T-helper 22 cell (primary cell): ENCODE results near the gene PAFAH1B1.
"Not testable (repeated sequence)": the region's sequence is repeated elsewhere in the genome, so short reads cannot be mapped to it uniquely, and the experiment has no call there.

Experiments
- DNase-seq: peaks from one replicate; pipeline ENCODE4 v3.0.0-alpha.2; 2020; ENCODE audit warnings: low read depth

The PAFAH1B1 gene

GRCh38 chr17:2635675-2636074 lies 42.2 kb downstream of the PAFAH1B1 start:
- no peak for DNase-seq

GRCh38 chr17:2636169-2636930 lies 42.9 kb downstream of the PAFAH1B1 start:
- no peak for DNase-seq

- DNase-seq: no peak
Observed at GRCh38 chr17:2637422-2637821, 44.0 kb downstream of the PAFAH1B1 start.

GRCh38 chr17:2644971-2645370 lies 51.5 kb downstream of the PAFAH1B1 start:
- DNase-seq: no peak

- no peak for DNase-seq
Observed at GRCh38 chr17:2647957-2648356, 54.5 kb downstream of the PAFAH1B1 start.

- no peak for DNase-seq
Observed at GRCh38 chr17:2649191-2649590, 55.7 kb downstream of the PAFAH1B1 start.

GRCh38 chr17:2652911-2653310 lies 59.5 kb downstream of the PAFAH1B1 start:
- DNase-seq: not testable (repeated sequence)

- DNase-seq: no peak
Observed at GRCh38 chr17:2655546-2655945, 62.1 kb downstream of the PAFAH1B1 start.

GRCh38 chr17:2656283-2656682 lies 62.8 kb downstream of the PAFAH1B1 start:
- DNase-seq: no peak

- not testable (repeated sequence) for DNase-seq
Observed at GRCh38 chr17:2659337-2659736, 65.9 kb downstream of the PAFAH1B1 start.

GRCh38 chr17:2660410-2660809 lies 67.0 kb downstream of the PAFAH1B1 start:
- DNase-seq: not testable (repeated sequence)

- DNase-seq: no peak
Observed at GRCh38 chr17:2672026-2672425, 78.6 kb downstream of the PAFAH1B1 start.

- DNase-seq: not testable (repeated sequence)
Observed at GRCh38 chr17:2679247-2679646, 85.8 kb downstream of the PAFAH1B1 start.

GRCh38 chr17:2680961-2681360 lies 87.5 kb downstream of the PAFAH1B1 start:
- no peak for DNase-seq

- no peak for DNase-seq
Observed at GRCh38 chr17:2681650-2682049, 88.2 kb downstream of the PAFAH1B1 start.

GRCh38 chr17:2682176-2682938 lies 88.9 kb downstream of the PAFAH1B1 start:
- no peak for DNase-seq

GRCh38 chr17:2683912-2684311 lies 90.5 kb downstream of the PAFAH1B1 start:
- no peak for DNase-seq

- no peak for DNase-seq
Observed at GRCh38 chr17:2684549-2684948, 91.1 kb downstream of the PAFAH1B1 start.

GRCh38 chr17:2685696-2686095 lies 92.2 kb downstream of the PAFAH1B1 start:
- no peak for DNase-seq

GRCh38 chr17:2687074-2687418 lies 93.6 kb downstream of the PAFAH1B1 start:
- DNase-seq: no peak

- DNase-seq: no peak
Observed at GRCh38 chr17:2688351-2689342, 95.2 kb downstream of the PAFAH1B1 start.
